A549 (cell line): Measurements from ENCODE around the gene SLC6A18.

Source experiments
- HOXB13 ChIP-seq: fragments of 250-450 bp; sonication (Bioruptor Pico); IDR thresholded peaks from 2 replicates; pipeline ENCODE4 v1.5.0; 2020; ENCODE audit warnings: low read depth, mild to moderate bottlenecking, moderate library complexity
- RAD21 ChIP-seq, 2 experiments: fragments of >200 bp in 1 of 2; sonication (Bioruptor Twin) in 1 of 2; formaldehyde crosslinking in 1 of 2; IDR thresholded peaks in 1 of 2; conservative IDR thresholded peaks in 1 of 2; 2 replicates in 1 of 2; 3 replicates in 1 of 2; pipeline ENCODE4 v1.6.1; 2012 to 2018; ENCODE audit warnings: inconsistent platforms in 1 of 2
- SREBF2 ChIP-seq: fragments of 450-650 bp; IDR thresholded peaks from 2 replicates; pipeline ENCODE4 v1.6.1; 2014; ENCODE audit warnings: mild to moderate bottlenecking, moderate library complexity
- TF ChIP-seq, protein P1 (sequence below): fragments of >200 bp; sonication (Bioruptor Twin); formaldehyde crosslinking; IDR thresholded peaks from 3 replicates; pipeline ENCODE4 v1.5.1; 2016
- TF ChIP-seq, protein P2 (sequence below): IDR thresholded peaks from 2 replicates; pipeline ENCODE4 v1.6.1; 2012

DNA sequence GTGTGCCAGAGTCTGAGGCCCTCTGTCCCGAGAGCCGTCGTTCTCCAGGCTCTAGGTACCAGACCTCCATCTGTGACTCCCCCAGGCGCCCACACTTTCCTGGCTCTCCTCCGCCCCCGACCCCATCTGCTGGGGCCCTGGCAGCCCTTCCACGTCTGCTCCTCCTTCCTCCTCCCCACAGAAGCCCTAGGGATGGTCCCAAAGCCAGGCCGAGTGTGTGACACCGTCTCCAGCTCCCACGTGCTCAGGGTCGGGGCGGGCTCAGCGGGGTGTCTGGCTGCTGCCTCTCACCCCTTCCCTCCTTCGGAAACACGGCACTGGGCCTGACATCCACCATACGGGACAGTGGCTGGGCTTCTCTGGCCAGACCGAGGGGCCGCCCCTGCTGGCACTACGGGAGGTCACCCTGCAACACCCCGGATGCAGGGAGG is 44.3 kb upstream of the SLC6A18 start:
- TF ChIP-seq, protein P1, sequence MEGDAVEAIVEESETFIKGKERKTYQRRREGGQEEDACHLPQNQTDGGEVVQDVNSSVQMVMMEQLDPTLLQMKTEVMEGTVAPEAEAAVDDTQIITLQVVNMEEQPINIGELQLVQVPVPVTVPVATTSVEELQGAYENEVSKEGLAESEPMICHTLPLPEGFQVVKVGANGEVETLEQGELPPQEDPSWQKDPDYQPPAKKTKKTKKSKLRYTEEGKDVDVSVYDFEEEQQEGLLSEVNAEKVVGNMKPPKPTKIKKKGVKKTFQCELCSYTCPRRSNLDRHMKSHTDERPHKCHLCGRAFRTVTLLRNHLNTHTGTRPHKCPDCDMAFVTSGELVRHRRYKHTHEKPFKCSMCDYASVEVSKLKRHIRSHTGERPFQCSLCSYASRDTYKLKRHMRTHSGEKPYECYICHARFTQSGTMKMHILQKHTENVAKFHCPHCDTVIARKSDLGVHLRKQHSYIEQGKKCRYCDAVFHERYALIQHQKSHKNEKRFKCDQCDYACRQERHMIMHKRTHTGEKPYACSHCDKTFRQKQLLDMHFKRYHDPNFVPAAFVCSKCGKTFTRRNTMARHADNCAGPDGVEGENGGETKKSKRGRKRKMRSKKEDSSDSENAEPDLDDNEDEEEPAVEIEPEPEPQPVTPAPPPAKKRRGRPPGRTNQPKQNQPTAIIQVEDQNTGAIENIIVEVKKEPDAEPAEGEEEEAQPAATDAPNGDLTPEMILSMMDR: no peak
- TF ChIP-seq HOXB13 (CRISPR knock-in tag) (no peak), SREBF2 (no peak), RAD21 (conservative IDR thresholded peaks at IDR 0.05 in 1 of 2, IDR thresholded peaks at IDR 0.05 in 1 of 2) (no peak)
- TF ChIP-seq, protein P2, sequence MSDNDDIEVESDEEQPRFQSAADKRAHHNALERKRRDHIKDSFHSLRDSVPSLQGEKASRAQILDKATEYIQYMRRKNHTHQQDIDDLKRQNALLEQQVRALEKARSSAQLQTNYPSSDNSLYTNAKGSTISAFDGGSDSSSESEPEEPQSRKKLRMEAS: no peak
